Prostate gland (tissue), 2 donors: Measurements from ENCODE around the gene CAPRIN1.

Experiments
- CTCF ChIP-seq, 4 experiments: fragments of 200-600 bp in 2 of 4; fragments of 450-650 bp in 2 of 4; sonication (generic) in 2 of 4; IDR thresholded peaks; 1 replicate in 3 of 4; 2 replicates in 1 of 4; pipeline ENCODE4 v1.5.1; 2016 to 2019; ENCODE audit warnings: antibody characterized with exemption in 4 of 4, mild to moderate bottlenecking in 2 of 4, moderate library complexity in 2 of 4
- POLR2A ChIP-seq: fragments of 450-650 bp; IDR thresholded peaks from one replicate; pipeline ENCODE4 v1.6.1; 2016; ENCODE audit warnings: antibody characterized with exemption, mild to moderate bottlenecking

DNA sequence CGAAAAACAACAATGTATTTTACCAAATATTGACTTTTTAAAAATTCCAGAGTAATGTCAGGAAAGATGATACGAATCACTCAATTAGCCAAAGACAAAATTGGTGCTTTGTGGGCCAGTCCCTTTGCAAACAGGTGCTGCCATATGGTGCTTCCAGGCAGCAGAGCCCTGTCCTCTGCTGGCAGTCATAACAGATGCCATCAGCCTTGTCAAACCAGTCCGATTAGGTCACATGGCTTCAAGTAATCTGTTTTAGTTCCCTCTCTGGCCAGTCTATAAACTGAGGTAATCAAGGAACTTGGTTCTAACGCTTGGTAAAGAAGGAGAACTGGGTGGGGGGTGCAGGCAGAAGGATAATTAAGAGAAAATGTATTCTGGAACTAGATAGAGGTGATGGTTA lies 49.1 kb upstream of the CAPRIN1 start:
- TF ChIP-seq POLR2A, result no peak
- peak in 1 of 4 experiments; percentile 13 for TF ChIP-seq CTCF (IDR thresholded peaks at IDR 0.05)
